Ascending aorta (tissue), 2 donors: ENCODE measurements around the gene TCF4. TPM values are rescaled to one million over a fixed set of nuclear protein-coding genes. Genes with fewer than 3 reads are reported as not detected.

ENCODE experiments used
- DNase-seq, 2 donors: peaks; one replicate each; pipeline ENCODE4 v3.0.0-alpha.2; 2019; ENCODE audit warnings: low spot score in 2 of 2
- H3K27ac ChIP-seq, 2 donors: fragments of 200-600 bp; sonication (generic); one replicate each; pipeline ENCODE4 v1.5.1; 2016 to 2017; ENCODE audit warnings: mild to moderate bottlenecking in 1 of 2
- H3K27me3 ChIP-seq: fragments of 200-600 bp; sonication (generic); one replicate; pipeline ENCODE4 v1.5.1; 2017
- H3K36me3 ChIP-seq, 2 donors: fragments of 200-600 bp; sonication (generic); one replicate each; pipeline ENCODE4 v1.5.1; 2016
- H3K4me1 ChIP-seq, 2 donors: fragments of 200-600 bp; sonication (generic); one replicate each; pipeline ENCODE4 v1.5.1; 2016 to 2017; ENCODE audit warnings: mild to moderate bottlenecking in 1 of 2
- H3K4me3 ChIP-seq, 2 donors: fragments of 200-600 bp; sonication (generic); one replicate each; pipeline ENCODE4 v1.5.1; 2016 to 2017; ENCODE audit warnings: mild to moderate bottlenecking in 1 of 2
- H3K9me3 ChIP-seq, 2 donors: fragments of 200-600 bp; sonication (generic); one replicate each; pipeline ENCODE4 v1.5.1; 2016
- intact Hi-C: fragments of 100-400 bp; cut with DNase I; formaldehyde crosslinking; loops from one replicate; pipeline ENCODE4 v1.15.1; 2023
- total RNA-seq: library from RNA; depleted of rRNA; stranded (reverse); fragments of >200 nt; gene quantifications from one replicate; pipeline ENCODE4 v1.1.0, GENCODE V29; 2016
- TF ChIP-seq, protein P1 (sequence below), 3 experiments: fragments of 200-600 bp in 2 of 3; fragments of 450-650 bp in 1 of 3; sonication (generic) in 2 of 3; IDR thresholded peaks; one replicate each; pipeline ENCODE4 v1.5.1; 2016 to 2019; ENCODE audit warnings: antibody characterized with exemption in 3 of 3, mild to moderate bottlenecking in 1 of 3, moderate library complexity in 1 of 3

Gene TCF4
- total RNA-seq, 1 donor from 2014 or later: 180 TPM

DNA sequence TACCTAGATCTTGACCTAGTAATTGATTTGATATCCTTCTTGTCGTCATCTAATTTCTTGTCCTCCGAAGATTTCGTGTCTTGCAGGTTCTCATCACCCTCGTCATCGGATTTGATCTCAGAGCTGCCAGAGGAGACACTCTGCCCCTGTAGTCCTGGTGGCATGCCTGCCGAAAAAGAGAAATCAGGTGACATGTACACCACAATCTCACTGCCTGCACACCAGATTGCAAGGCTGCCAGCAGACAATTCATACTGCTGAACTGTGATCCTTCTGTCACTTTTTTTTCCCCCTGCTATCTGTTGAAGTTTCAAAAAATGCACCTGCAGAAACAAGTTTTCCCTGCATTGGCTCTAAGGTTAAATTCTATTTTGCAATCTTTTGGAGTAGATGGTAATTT is 355.5 kb downstream of the TCF4 start:
- H3K36me3 ChIP-seq: peaks cover 38 to 63% of the 10 kb centered on the region in 2 donors
- DNase-seq: no peak
- H3K4me3 ChIP-seq: no peak overlapping the region
- intact Hi-C loops: loop anchor here (5.0 kb wide), 2 partner anchors 630 to 1345 kb away; no protein-coding TSS in a partner anchor
- H3K27me3 ChIP-seq: no peaks in the 10 kb centered on the region
- TF ChIP-seq, protein P1, sequence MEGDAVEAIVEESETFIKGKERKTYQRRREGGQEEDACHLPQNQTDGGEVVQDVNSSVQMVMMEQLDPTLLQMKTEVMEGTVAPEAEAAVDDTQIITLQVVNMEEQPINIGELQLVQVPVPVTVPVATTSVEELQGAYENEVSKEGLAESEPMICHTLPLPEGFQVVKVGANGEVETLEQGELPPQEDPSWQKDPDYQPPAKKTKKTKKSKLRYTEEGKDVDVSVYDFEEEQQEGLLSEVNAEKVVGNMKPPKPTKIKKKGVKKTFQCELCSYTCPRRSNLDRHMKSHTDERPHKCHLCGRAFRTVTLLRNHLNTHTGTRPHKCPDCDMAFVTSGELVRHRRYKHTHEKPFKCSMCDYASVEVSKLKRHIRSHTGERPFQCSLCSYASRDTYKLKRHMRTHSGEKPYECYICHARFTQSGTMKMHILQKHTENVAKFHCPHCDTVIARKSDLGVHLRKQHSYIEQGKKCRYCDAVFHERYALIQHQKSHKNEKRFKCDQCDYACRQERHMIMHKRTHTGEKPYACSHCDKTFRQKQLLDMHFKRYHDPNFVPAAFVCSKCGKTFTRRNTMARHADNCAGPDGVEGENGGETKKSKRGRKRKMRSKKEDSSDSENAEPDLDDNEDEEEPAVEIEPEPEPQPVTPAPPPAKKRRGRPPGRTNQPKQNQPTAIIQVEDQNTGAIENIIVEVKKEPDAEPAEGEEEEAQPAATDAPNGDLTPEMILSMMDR (IDR thresholded peaks at IDR 0.05): no peak
- no peak overlapping the region for H3K27ac ChIP-seq
- no peaks in the 10 kb centered on the region for H3K9me3 ChIP-seq
- peaks cover 0 to 5% of the 10 kb centered on the region in 2 donors for H3K4me1 ChIP-seq

DNA sequence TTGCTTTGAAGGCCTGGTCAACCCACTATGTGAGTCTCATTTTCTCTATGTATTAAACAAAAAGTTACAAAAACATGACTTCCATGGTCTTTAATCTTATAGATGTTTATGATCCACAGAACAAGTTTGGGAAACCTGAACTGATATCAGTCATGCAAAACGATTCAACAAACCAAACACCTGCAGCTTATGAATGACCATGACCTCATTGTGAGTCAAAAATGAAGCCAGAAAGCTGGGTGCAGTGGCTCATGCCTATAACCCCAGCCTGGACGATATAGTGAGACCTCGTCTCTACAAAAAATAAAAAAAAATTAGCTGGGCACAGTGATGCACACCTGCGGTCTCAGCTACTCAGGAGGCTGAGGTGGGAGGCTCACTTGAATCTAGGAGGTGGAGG is 358.3 kb downstream of the TCF4 start:
- no peak for DNase-seq
- Histone ChIP-seq H3K9me3 (no peaks in the 10 kb centered on the region), H3K4me3 (no peak overlapping the region), H3K27ac (no peak overlapping the region), H3K27me3 (no peaks in the 10 kb centered on the region), H3K4me1 (no peaks in the 10 kb centered on the region), H3K36me3 (peaks cover 44 to 77% of the 10 kb centered on the region in 2 donors)
- intact Hi-C loops: loop anchor here (5.0 kb wide), 2 partner anchors 633 to 1348 kb away; no protein-coding TSS in a partner anchor
- TF ChIP-seq, protein P1 (IDR thresholded peaks at IDR 0.05): no peak

DNA sequence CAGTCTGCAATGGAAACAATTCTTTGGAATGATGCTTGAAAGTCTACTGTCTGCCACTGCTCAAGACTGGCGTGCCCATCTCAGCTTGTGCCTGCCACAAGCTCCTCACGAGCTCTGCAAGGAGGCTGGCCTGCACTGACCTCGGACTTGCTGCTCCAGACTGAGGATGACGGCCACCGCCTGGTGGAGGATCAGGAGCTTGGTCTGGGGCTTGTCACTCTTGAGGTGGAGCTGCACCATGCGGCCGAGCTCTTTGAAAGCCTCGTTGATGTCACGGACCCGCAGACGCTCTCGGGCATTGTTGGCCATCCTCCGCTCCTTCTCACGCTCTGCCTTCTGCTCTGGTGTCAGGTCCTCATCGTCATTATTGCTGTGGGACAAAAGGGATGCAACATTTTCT is 359.3 kb downstream of the TCF4 start:
- no peak overlapping the region for H3K27ac ChIP-seq

GRCh38 chr18:55228191-55228590 is 359.8 kb downstream of the TCF4 start:
- H3K36me3 ChIP-seq: peaks cover 35 to 70% of the 10 kb centered on the region in 2 donors
- no peak for DNase-seq

More for the DNA sequence above, 359.3 kb downstream of the TCF4 start:
- Histone ChIP-seq H3K36me3 (peaks cover 40 to 75% of the 10 kb centered on the region in 2 donors), H3K9me3 (no peaks in the 10 kb centered on the region), H3K27me3 (no peaks in the 10 kb centered on the region), H3K4me1 (no peaks in the 10 kb centered on the region), H3K4me3 (no peak overlapping the region)
- no peak for DNase-seq
- TF ChIP-seq, protein P1 (IDR thresholded peaks at IDR 0.05): no peak
- intact Hi-C loops: no loop called here

GRCh38 chr18:55227771-55228170 is 360.2 kb downstream of the TCF4 start:
- intact Hi-C loops: no loop called here
- Histone ChIP-seq H3K36me3 (peaks cover 31 to 66% of the 10 kb centered on the region in 2 donors), H3K4me1 (no peaks in the 10 kb centered on the region), H3K27me3 (no peaks in the 10 kb centered on the region), H3K4me3 (no peak overlapping the region), H3K27ac (no peak overlapping the region), H3K9me3 (no peaks in the 10 kb centered on the region)
- no peak for DNase-seq
- TF ChIP-seq, protein P1 (IDR thresholded peaks at IDR 0.05): no peak

More at GRCh38 chr18:55228191-55228590, 359.8 kb downstream of the TCF4 start:
- Histone ChIP-seq H3K4me1 (no peaks in the 10 kb centered on the region), H3K27ac (no peak overlapping the region), H3K4me3 (no peak overlapping the region), H3K9me3 (no peaks in the 10 kb centered on the region), H3K27me3 (no peaks in the 10 kb centered on the region)
- intact Hi-C loops: no loop called here
- TF ChIP-seq, protein P1 (IDR thresholded peaks at IDR 0.05): no peak

GRCh38 chr18:55226044-55226443 is 361.9 kb downstream of the TCF4 start:
- Histone ChIP-seq H3K4me3 (no peak overlapping the region), H3K9me3 (no peaks in the 10 kb centered on the region), H3K4me1 (no peaks in the 10 kb centered on the region), H3K36me3 (peaks cover 19 to 50% of the 10 kb centered on the region in 2 donors), H3K27me3 (no peaks in the 10 kb centered on the region), H3K27ac (no peak overlapping the region)
- TF ChIP-seq, protein P1 (IDR thresholded peaks at IDR 0.05): no peak
- intact Hi-C loops: no loop called here
- DNase-seq: no peak
